IMR-90 (cell line): ENCODE results near the gene HPN. TPM values are rescaled to one million over a fixed set of nuclear protein-coding genes. Genes with fewer than 3 reads are reported as not detected.

Experiments used
- BHLHE40 ChIP-seq: fragments of 150-350 bp; IDR thresholded peaks from 2 replicates; pipeline ENCODE4 v1.6.1; 2016; ENCODE audit warnings: mild to moderate bottlenecking, low read depth, low read length
- MAZ ChIP-seq: IDR thresholded peaks from 2 replicates; pipeline ENCODE4 v1.6.1; 2012; ENCODE audit warnings: low read depth, mild to moderate bottlenecking, low read length, improper control_type of control experiment, moderate library complexity, borderline replicate concordance
- MXI1 ChIP-seq: IDR thresholded peaks from 2 replicates; pipeline ENCODE4 v1.6.1; 2012; ENCODE audit warnings: low read depth, mild to moderate bottlenecking, low read length, moderate library complexity, borderline replicate concordance
- RAD21 ChIP-seq: IDR thresholded peaks from 2 replicates; pipeline ENCODE4 v1.6.1; 2012; ENCODE audit warnings: low read length, improper control_type of control experiment
- RCOR1 ChIP-seq: IDR thresholded peaks from 2 replicates; pipeline ENCODE4 v1.6.1; 2012; ENCODE audit warnings: mild to moderate bottlenecking, low read length, improper control_type of control experiment; ENCODE audit not compliant: insufficient replicate concordance
- SMC3 ChIP-seq: fragments of 150-350 bp; IDR thresholded peaks from 2 replicates; pipeline ENCODE4 v1.6.1; 2016; ENCODE audit warnings: low read depth, mild to moderate bottlenecking, antibody characterized with exemption, low read length, moderate library complexity
- polyA plus RNA-seq, 3 experiments: library from polyadenylated mRNA; depleted of rRNA; stranded (reverse); fragments of >200 nt; gene quantifications; 2 replicates each; pipeline ENCODE4 v1.2.3, GENCODE V29; 2012; ENCODE audit warnings: low replicate concordance in 1 of 3
- total RNA-seq: library from RNA; depleted of rRNA; stranded (reverse); fragments of >200 nt; gene quantifications from 2 replicates; pipeline ENCODE4 v1.2.3, GENCODE V29; 2012; rRNA removed

HPN gene
- total and polyA plus RNA-seq, 2 of the 4 experiments (the other 2 are of a cell fraction): not detected

DNA sequence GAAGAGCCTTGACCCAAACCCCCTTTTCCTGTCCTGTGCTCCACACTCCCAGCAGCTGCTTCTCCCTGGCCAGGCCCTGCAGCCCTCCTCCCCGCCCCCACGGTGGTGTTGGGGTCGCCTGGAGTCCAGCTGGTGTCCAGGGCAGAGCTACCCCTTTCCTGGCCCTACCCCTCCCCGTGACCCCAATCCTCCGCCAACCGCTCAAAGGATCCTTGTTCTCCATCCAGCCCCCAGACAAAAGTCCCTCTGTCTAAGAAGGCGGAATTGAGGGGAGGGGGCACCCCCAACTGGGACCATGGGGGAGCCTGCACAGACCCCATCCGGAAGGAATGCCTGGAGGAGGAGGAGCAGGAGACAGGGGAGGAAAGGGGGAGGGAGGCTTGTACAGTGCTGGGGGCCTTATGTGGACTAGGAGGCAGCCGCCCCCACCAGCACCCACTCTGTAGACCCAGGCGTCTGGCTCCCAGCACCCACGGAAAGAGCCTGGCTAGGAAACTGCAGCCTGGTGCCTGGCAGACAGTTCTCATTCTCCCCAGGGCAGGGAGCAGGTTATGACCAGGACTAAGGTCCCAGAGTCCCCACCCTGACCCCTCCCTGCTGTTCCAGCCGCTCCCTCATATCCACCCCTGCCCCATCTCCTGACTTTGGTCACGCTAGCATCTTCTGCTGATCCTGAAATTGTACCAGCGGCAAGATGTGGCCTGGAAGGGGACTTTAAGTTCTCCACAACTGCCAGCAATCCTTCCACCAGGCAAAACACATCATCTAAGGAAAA, 73.8 kb downstream of the HPN start, which contains the start of gene FXYD3 (continued):
- TF ChIP-seq BHLHE40: no peak
- no peak for TF ChIP-seq MAZ
- no peak for TF ChIP-seq RCOR1
- TF ChIP-seq RAD21: no peak
- no peak for TF ChIP-seq SMC3
- TF ChIP-seq MXI1: no peak

Other genes starting within 250 kb of the HPN start
- 2.8 and 2.9 TPM in 2 replicates for gene ZNF30, start 114.8 kb upstream of the HPN start, total RNA-seq
- gene ZNF30, start 114.8 kb upstream of the HPN start, polyA plus RNA-seq (2012; rRNA removed): 1.1 and 1.3 TPM in 2 replicates
- 3.9 and 4.8 TPM in 2 replicates for gene ZNF792, start 77.5 kb upstream of the HPN start, total RNA-seq
- gene ZNF792, start 77.5 kb upstream of the HPN start, polyA plus RNA-seq (2012; rRNA removed): 1.2 and 1.5 TPM in 2 replicates
- gene GRAMD1A, start 41.4 kb upstream of the HPN start, total RNA-seq: 11.1 and 11.4 TPM in 2 replicates
- gene GRAMD1A, start 41.4 kb upstream of the HPN start, polyA plus RNA-seq (2012; rRNA removed): 63.0 and 65.2 TPM in 2 replicates
- gene SCN1B, start 11.3 kb upstream of the HPN start, total RNA-seq: 2.0 and 2.2 TPM in 2 replicates
- 9.6 and 10.6 TPM in 2 replicates for gene SCN1B, start 11.3 kb upstream of the HPN start, polyA plus RNA-seq (2012; rRNA removed)
- not detected in 2 replicates for gene FXYD3, start 74.1 kb downstream of the HPN start, total RNA-seq
- not detected in 2 replicates for gene FXYD3, start 74.1 kb downstream of the HPN start, polyA plus RNA-seq (2012; rRNA removed)
- not detected in 2 replicates for gene LGI4, start 93.3 kb downstream of the HPN start, total RNA-seq
- gene LGI4, start 93.3 kb downstream of the HPN start, polyA plus RNA-seq (2012; rRNA removed): 0.06 and 0.10 TPM in 2 replicates
- gene FXYD1, start 97.1 kb downstream of the HPN start, total RNA-seq: 0.18 TPM in 1 of 2 replicates, not detected in the other
- gene FXYD1, start 97.1 kb downstream of the HPN start, polyA plus RNA-seq (2012; rRNA removed): 2.7 and 3.9 TPM in 2 replicates
- not detected in 2 replicates for gene FXYD7, start 101.5 kb downstream of the HPN start, total RNA-seq
- gene FXYD7, start 101.5 kb downstream of the HPN start, polyA plus RNA-seq (2012; rRNA removed): 0.31 and 0.39 TPM in 2 replicates
- 45.8 and 53.6 TPM in 2 replicates for gene FXYD5, start 113.0 kb downstream of the HPN start, total RNA-seq
- gene FXYD5, start 113.0 kb downstream of the HPN start, polyA plus RNA-seq (2012; rRNA removed): 245 and 287 TPM in 2 replicates
- gene FAM187B, start 187.0 kb downstream of the HPN start, total RNA-seq: not detected in 2 replicates
- not detected in 2 replicates for gene FAM187B, start 187.0 kb downstream of the HPN start, polyA plus RNA-seq (2012; rRNA removed)
- 0.18 and 0.28 TPM in 2 replicates for gene LSR, start 207.3 kb downstream of the HPN start, total RNA-seq
- 0.44 and 0.98 TPM in 2 replicates for gene LSR, start 207.3 kb downstream of the HPN start, polyA plus RNA-seq (2012; rRNA removed)
- gene USF2, start 227.2 kb downstream of the HPN start, total RNA-seq: 21.3 and 27.5 TPM in 2 replicates
- gene USF2, start 227.2 kb downstream of the HPN start, polyA plus RNA-seq (2012; rRNA removed): 65.6 and 82.5 TPM in 2 replicates
- gene HAMP, start 240.8 kb downstream of the HPN start, total RNA-seq: under 0.01 TPM in 2 replicates
- not detected in 2 replicates for gene HAMP, start 240.8 kb downstream of the HPN start, polyA plus RNA-seq (2012; rRNA removed)